WTC11 (cell line): ENCODE data around the gene TJP3. TPM values are rescaled to one million over a fixed set of nuclear protein-coding genes. Genes with fewer than 3 reads are reported as not detected.

Experiments
- ATAC-seq: fragments of 200-7000 bp; cut with Tn5 transposase; 2 replicates; pipeline ENCODE4 v1.10.0; 2021; ENCODE audit warnings: mild to moderate bottlenecking, moderate library complexity
- CTCF ChIA-PET: fragments of 300-600 bp; sonication (Branson Sonifier 250); formaldehyde crosslinking; loops from one replicate; lab custom pipeline; 2021; ENCODE audit warnings: antibody characterized with exemption; lab: Charles Lee
- POLR2A ChIA-PET: fragments of 350-600 bp; sonication (Branson Sonifier 250); formaldehyde crosslinking; loops from one replicate; lab custom pipeline; 2021; ENCODE audit warnings: antibody characterized with exemption; lab: Charles Lee
- DNase-seq: peaks from one replicate; pipeline ENCODE4 v3.0.0; 2021; ENCODE audit warnings: low spot score
- H3K27ac Mint-ChIP-seq: 2 replicates; pipeline ENCODE4 v1.8.0; 2021; ENCODE audit warnings: mixed read lengths
- H3K27me3 Mint-ChIP-seq: 2 replicates; pipeline ENCODE4 v1.8.0; 2021; ENCODE audit warnings: low read depth, mild to moderate bottlenecking, moderate library complexity, mixed read lengths
- H3K36me3 Mint-ChIP-seq: 2 replicates; pipeline ENCODE4 v1.8.0; 2021; ENCODE audit warnings: mixed read lengths
- H3K4me1 Mint-ChIP-seq: 2 replicates; pipeline ENCODE4 v1.8.0; 2022; ENCODE audit warnings: mixed read lengths
- H3K4me3 Mint-ChIP-seq: 2 replicates; pipeline ENCODE4 v1.8.0; 2021; ENCODE audit warnings: mild to moderate bottlenecking, moderate library complexity, mixed read lengths
- H3K9me3 Mint-ChIP-seq: 2 replicates; pipeline ENCODE4 v1.8.0; 2021; ENCODE audit warnings: mixed read lengths
- FOXJ3 ChIP-seq: sonication (generic); formaldehyde crosslinking; IDR thresholded peaks from 2 replicates; pipeline ENCODE4 v1.9.0; 2021; ENCODE audit warnings: missing genetic modification reagents, mild to moderate bottlenecking, borderline replicate concordance
- GRHL2 ChIP-seq: fragments of 250-450 bp; sonication (Bioruptor Pico); IDR thresholded peaks from 2 replicates; pipeline ENCODE4 v1.8.0; 2022; ENCODE audit warnings: mild to moderate bottlenecking, moderate library complexity; ENCODE audit not compliant: insufficient replicate concordance, severe bottlenecking
- MYBL2 ChIP-seq: sonication (generic); formaldehyde crosslinking; IDR thresholded peaks from 2 replicates; pipeline ENCODE4 v1.8.1; 2023; ENCODE audit warnings: mild to moderate bottlenecking, moderate library complexity, missing genetic modification reagents
- RORB ChIP-seq: fragments of 250-450 bp; sonication (Bioruptor Pico); IDR thresholded peaks from 2 replicates; pipeline ENCODE4 v1.9.0; 2021; ENCODE audit warnings: mild to moderate bottlenecking
- SMAD3 ChIP-seq: sonication (generic); formaldehyde crosslinking; IDR thresholded peaks from 2 replicates; pipeline ENCODE4 v1.8.0; 2022; ENCODE audit warnings: missing genetic modification reagents, mild to moderate bottlenecking, borderline replicate concordance
- SOX15 ChIP-seq: fragments of 250-450 bp; sonication (Bioruptor Pico); IDR thresholded peaks from 2 replicates; pipeline ENCODE4 v1.9.0; 2021; ENCODE audit warnings: mild to moderate bottlenecking
- SP1 ChIP-seq: sonication (generic); formaldehyde crosslinking; conservative IDR thresholded peaks from 2 replicates; pipeline ENCODE4 v1.8.1; 2022; ENCODE audit warnings: missing genetic modification reagents
- ZBTB21 ChIP-seq: sonication (generic); formaldehyde crosslinking; IDR thresholded peaks from 2 replicates; pipeline ENCODE4 v1.8.1; 2023; ENCODE audit warnings: mild to moderate bottlenecking, missing genetic modification reagents, borderline replicate concordance
- ZNF423 ChIP-seq: fragments of 250-450 bp; sonication (Bioruptor Pico); IDR thresholded peaks from 2 replicates; pipeline ENCODE4 v2.1.2; 2022; ENCODE audit warnings: mild to moderate bottlenecking, moderate library complexity
- total RNA-seq: library from RNA; stranded (reverse); gene quantifications from 3 replicates; pipeline ENCODE4 v1.2.3, GENCODE V29; 2021
- TF ChIP-seq, protein P1 (sequence below): sonication (generic); formaldehyde crosslinking; IDR thresholded peaks from 2 replicates; pipeline ENCODE4 v1.8.1; 2022; ENCODE audit warnings: mild to moderate bottlenecking, missing genetic modification reagents, moderate library complexity, borderline replicate concordance
- TF ChIP-seq, protein P2 (sequence below): fragments of 250-450 bp; sonication (Bioruptor Pico); IDR thresholded peaks from 2 replicates; pipeline ENCODE4 v1.8.0; 2021; ENCODE audit warnings: mild to moderate bottlenecking
- TF ChIP-seq, protein P3 (sequence below): sonication (generic); formaldehyde crosslinking; IDR thresholded peaks from 2 replicates; pipeline ENCODE4 v1.8.0; 2023; ENCODE audit warnings: missing genetic modification reagents, mild to moderate bottlenecking, borderline replicate concordance
- TF ChIP-seq, protein P4 (sequence below): sonication (generic); formaldehyde crosslinking; IDR thresholded peaks from 2 replicates; pipeline ENCODE4 v1.8.0; 2022; ENCODE audit warnings: mild to moderate bottlenecking, missing genetic modification reagents
- TF ChIP-seq, protein P5 (sequence below): fragments of 250-450 bp; sonication (Bioruptor Pico); IDR thresholded peaks from 2 replicates; pipeline ENCODE4 v1.9.0; 2021; ENCODE audit warnings: moderate library complexity, mild to moderate bottlenecking, inconsistent platforms, borderline replicate concordance
- TF ChIP-seq, protein P6 (sequence below): sonication (generic); formaldehyde crosslinking; IDR thresholded peaks from 2 replicates; pipeline ENCODE4 v1.8.0; 2022; ENCODE audit warnings: mild to moderate bottlenecking, missing genetic modification reagents
- TF ChIP-seq, protein P7 (sequence below): sonication (generic); formaldehyde crosslinking; IDR thresholded peaks from 2 replicates; pipeline ENCODE4 v1.8.1; 2022; ENCODE audit warnings: low read depth, missing genetic modification reagents, borderline replicate concordance
- TF ChIP-seq, protein P8 (sequence below): sonication (generic); formaldehyde crosslinking; IDR thresholded peaks from 2 replicates; pipeline ENCODE4 v1.8.0; 2023; ENCODE audit warnings: missing genetic modification reagents
- TF ChIP-seq, protein P9 (sequence below): sonication (generic); formaldehyde crosslinking; conservative IDR thresholded peaks from 2 replicates; pipeline ENCODE4 v1.8.1; 2023; ENCODE audit warnings: mild to moderate bottlenecking, low read depth, missing genetic modification reagents, moderate library complexity

Gene TJP3
- total RNA-seq, 1 experiment from 2014 or later, result 36.2 TPM

DNA sequence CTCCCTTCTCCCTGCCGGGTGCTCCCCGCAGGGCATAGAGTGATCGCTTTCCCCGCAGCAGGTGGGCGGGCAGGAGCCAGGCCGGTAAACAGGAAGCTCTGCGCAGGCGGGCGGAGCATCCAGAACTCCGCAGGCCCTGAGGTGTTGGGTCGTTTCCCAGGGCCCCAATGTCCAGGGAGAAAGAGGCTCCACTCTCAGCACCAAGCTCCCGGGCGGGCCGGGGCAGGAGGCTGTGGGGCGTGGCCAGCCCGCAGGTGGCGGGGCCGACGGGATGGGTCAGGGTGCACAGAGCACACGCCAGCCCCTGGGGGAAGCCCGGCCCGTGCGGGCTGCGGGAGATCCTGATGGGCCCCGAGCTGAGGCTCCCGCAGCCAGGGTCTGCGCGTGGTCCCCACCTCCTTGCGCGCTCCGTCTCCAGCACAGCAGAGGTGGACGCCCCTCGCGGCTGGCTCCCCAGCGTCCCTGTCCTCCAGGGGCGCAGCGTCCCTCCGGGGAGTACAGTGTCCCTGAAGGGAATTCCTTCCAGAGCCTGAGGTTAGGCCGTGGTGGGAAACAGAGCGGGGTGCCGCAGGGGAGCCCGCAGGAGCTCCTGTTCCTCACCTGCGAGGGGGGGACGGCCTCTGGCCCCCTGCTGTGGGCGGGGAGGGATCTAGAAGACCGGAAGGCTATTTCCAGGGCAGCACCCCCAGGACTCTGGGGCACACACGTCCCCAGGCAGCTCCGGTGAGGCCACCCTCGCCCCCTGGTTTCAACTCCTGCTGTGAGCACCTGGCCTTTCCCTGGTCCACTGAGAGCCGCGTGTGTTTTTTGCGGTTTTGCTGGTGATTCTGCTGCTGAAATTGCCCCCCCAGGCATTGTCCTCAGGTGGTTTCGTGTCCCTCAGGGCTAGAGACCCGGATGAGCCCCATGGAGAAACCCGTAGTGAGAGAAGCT, 20.1 kb upstream of the TJP3 start:
- DNase-seq (peak; percentile 65), ATAC-seq (peak; percentile 48)
- H3K4me3 Mint-ChIP-seq, result peak overlapping the region; percentile 47
- H3K27ac Mint-ChIP-seq, result peak overlapping the region; percentile 87
- peaks cover 26% of the 10 kb centered on the region for H3K36me3 Mint-ChIP-seq
- CTCF ChIA-PET, result interaction anchor here (0.6 to 6.6 kb wide), 12 partner anchors 9 to 448 kb away, joined by 3 to 45 read pairs (median 3); partner anchors contain the start of genes NMRK2, PIP5K1C and TJP3
- peaks cover 13% of the 10 kb centered on the region for H3K9me3 Mint-ChIP-seq
- POLR2A ChIA-PET, result no interaction called here
- no peaks in the 10 kb centered on the region for H3K27me3 Mint-ChIP-seq
- H3K4me1 Mint-ChIP-seq, result peaks cover 20% of the 10 kb centered on the region
- TF ChIP-seq, protein P1, sequence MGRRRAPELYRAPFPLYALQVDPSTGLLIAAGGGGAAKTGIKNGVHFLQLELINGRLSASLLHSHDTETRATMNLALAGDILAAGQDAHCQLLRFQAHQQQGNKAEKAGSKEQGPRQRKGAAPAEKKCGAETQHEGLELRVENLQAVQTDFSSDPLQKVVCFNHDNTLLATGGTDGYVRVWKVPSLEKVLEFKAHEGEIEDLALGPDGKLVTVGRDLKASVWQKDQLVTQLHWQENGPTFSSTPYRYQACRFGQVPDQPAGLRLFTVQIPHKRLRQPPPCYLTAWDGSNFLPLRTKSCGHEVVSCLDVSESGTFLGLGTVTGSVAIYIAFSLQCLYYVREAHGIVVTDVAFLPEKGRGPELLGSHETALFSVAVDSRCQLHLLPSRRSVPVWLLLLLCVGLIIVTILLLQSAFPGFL (CRISPR knock-in tag), result no peak
- TF ChIP-seq, protein P2, sequence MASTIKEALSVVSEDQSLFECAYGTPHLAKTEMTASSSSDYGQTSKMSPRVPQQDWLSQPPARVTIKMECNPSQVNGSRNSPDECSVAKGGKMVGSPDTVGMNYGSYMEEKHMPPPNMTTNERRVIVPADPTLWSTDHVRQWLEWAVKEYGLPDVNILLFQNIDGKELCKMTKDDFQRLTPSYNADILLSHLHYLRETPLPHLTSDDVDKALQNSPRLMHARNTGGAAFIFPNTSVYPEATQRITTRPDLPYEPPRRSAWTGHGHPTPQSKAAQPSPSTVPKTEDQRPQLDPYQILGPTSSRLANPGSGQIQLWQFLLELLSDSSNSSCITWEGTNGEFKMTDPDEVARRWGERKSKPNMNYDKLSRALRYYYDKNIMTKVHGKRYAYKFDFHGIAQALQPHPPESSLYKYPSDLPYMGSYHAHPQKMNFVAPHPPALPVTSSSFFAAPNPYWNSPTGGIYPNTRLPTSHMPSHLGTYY (CRISPR knock-in tag), result no peak
- peak; percentile 30; the same call in 1 of the 2 replicates for TF ChIP-seq MYBL2 (CRISPR knock-in tag)
- no peak for TF ChIP-seq SOX15 (CRISPR knock-in tag)
- no peak for TF ChIP-seq FOXJ3 (CRISPR knock-in tag)
- 0 out of 2 replicates have a peak, but pooled peaks have one; percentile 43 for TF ChIP-seq ZBTB21 (CRISPR knock-in tag)
- TF ChIP-seq, protein P3, sequence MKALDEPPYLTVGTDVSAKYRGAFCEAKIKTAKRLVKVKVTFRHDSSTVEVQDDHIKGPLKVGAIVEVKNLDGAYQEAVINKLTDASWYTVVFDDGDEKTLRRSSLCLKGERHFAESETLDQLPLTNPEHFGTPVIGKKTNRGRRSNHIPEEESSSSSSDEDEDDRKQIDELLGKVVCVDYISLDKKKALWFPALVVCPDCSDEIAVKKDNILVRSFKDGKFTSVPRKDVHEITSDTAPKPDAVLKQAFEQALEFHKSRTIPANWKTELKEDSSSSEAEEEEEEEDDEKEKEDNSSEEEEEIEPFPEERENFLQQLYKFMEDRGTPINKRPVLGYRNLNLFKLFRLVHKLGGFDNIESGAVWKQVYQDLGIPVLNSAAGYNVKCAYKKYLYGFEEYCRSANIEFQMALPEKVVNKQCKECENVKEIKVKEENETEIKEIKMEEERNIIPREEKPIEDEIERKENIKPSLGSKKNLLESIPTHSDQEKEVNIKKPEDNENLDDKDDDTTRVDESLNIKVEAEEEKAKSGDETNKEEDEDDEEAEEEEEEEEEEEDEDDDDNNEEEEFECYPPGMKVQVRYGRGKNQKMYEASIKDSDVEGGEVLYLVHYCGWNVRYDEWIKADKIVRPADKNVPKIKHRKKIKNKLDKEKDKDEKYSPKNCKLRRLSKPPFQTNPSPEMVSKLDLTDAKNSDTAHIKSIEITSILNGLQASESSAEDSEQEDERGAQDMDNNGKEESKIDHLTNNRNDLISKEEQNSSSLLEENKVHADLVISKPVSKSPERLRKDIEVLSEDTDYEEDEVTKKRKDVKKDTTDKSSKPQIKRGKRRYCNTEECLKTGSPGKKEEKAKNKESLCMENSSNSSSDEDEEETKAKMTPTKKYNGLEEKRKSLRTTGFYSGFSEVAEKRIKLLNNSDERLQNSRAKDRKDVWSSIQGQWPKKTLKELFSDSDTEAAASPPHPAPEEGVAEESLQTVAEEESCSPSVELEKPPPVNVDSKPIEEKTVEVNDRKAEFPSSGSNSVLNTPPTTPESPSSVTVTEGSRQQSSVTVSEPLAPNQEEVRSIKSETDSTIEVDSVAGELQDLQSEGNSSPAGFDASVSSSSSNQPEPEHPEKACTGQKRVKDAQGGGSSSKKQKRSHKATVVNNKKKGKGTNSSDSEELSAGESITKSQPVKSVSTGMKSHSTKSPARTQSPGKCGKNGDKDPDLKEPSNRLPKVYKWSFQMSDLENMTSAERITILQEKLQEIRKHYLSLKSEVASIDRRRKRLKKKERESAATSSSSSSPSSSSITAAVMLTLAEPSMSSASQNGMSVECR (CRISPR knock-in tag), result no peak
- no peak for TF ChIP-seq RORB (CRISPR knock-in tag)
- TF ChIP-seq, protein P4, sequence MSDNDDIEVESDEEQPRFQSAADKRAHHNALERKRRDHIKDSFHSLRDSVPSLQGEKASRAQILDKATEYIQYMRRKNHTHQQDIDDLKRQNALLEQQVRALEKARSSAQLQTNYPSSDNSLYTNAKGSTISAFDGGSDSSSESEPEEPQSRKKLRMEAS (CRISPR knock-in tag), result 0 out of 2 replicates have a peak, but pooled peaks have one; percentile 50
- TF ChIP-seq, protein P5, sequence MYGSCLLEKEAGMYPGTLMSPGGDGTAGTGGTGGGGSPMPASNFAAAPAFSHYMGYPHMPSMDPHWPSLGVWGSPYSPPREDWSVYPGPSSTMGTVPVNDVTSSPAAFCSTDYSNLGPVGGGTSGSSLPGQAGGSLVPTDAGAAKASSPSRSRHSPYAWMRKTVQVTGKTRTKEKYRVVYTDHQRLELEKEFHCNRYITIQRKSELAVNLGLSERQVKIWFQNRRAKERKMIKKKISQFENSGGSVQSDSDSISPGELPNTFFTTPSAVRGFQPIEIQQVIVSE (CRISPR knock-in tag), result no peak
- TF ChIP-seq, protein P6, sequence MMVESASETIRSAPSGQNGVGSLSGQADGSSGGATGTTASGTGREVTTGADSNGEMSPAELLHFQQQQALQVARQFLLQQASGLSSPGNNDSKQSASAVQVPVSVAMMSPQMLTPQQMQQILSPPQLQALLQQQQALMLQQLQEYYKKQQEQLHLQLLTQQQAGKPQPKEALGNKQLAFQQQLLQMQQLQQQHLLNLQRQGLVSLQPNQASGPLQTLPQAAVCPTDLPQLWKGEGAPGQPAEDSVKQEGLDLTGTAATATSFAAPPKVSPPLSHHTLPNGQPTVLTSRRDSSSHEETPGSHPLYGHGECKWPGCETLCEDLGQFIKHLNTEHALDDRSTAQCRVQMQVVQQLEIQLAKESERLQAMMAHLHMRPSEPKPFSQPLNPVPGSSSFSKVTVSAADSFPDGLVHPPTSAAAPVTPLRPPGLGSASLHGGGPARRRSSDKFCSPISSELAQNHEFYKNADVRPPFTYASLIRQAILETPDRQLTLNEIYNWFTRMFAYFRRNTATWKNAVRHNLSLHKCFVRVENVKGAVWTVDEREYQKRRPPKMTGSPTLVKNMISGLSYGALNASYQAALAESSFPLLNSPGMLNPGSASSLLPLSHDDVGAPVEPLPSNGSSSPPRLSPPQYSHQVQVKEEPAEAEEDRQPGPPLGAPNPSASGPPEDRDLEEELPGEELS, result peak; percentile 57; the same call in 1 of the 2 replicates
- TF ChIP-seq SMAD3 (CRISPR knock-in tag), result no peak
- TF ChIP-seq, protein P7, sequence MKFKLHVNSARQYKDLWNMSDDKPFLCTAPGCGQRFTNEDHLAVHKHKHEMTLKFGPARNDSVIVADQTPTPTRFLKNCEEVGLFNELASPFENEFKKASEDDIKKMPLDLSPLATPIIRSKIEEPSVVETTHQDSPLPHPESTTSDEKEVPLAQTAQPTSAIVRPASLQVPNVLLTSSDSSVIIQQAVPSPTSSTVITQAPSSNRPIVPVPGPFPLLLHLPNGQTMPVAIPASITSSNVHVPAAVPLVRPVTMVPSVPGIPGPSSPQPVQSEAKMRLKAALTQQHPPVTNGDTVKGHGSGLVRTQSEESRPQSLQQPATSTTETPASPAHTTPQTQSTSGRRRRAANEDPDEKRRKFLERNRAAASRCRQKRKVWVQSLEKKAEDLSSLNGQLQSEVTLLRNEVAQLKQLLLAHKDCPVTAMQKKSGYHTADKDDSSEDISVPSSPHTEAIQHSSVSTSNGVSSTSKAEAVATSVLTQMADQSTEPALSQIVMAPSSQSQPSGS (CRISPR knock-in tag), result no peak
- TF ChIP-seq ZNF423 (CRISPR knock-in tag), result peak; percentile 65
- TF ChIP-seq, protein P8, sequence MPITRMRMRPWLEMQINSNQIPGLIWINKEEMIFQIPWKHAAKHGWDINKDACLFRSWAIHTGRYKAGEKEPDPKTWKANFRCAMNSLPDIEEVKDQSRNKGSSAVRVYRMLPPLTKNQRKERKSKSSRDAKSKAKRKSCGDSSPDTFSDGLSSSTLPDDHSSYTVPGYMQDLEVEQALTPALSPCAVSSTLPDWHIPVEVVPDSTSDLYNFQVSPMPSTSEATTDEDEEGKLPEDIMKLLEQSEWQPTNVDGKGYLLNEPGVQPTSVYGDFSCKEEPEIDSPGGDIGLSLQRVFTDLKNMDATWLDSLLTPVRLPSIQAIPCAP (CRISPR knock-in tag), result no peak
- TF ChIP-seq, protein P9, sequence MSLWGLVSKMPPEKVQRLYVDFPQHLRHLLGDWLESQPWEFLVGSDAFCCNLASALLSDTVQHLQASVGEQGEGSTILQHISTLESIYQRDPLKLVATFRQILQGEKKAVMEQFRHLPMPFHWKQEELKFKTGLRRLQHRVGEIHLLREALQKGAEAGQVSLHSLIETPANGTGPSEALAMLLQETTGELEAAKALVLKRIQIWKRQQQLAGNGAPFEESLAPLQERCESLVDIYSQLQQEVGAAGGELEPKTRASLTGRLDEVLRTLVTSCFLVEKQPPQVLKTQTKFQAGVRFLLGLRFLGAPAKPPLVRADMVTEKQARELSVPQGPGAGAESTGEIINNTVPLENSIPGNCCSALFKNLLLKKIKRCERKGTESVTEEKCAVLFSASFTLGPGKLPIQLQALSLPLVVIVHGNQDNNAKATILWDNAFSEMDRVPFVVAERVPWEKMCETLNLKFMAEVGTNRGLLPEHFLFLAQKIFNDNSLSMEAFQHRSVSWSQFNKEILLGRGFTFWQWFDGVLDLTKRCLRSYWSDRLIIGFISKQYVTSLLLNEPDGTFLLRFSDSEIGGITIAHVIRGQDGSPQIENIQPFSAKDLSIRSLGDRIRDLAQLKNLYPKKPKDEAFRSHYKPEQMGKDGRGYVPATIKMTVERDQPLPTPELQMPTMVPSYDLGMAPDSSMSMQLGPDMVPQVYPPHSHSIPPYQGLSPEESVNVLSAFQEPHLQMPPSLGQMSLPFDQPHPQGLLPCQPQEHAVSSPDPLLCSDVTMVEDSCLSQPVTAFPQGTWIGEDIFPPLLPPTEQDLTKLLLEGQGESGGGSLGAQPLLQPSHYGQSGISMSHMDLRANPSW (CRISPR knock-in tag), result peak; percentile 72; the same call in 1 of the 2 replicates
- TF ChIP-seq GRHL2 (CRISPR knock-in tag), result no peak
- 0 out of 2 replicates have a peak, but pooled peaks have one; percentile 31 for TF ChIP-seq SP1 (CRISPR knock-in tag)
